Karpas-422 (cell line): ENCODE results near the gene ZFHX2. TPM values are rescaled to one million over a fixed set of nuclear protein-coding genes. Genes with fewer than 3 reads are reported as not detected.
A peak's percentile ranks its signal among the peaks of the same experiment; 100 is the strongest.

Experiments used
- DNase-seq: peaks from one replicate; pipeline ENCODE4 v3.0.0-alpha.2; 2015
- H2AFZ ChIP-seq: fragments of 200-600 bp; sonication (generic); 2 replicates; pipeline ENCODE4 v1.6.1; 2014; ENCODE audit warnings: antibody characterized with exemption, low read length, mixed read lengths
- H3K27ac ChIP-seq: fragments of 200-600 bp; sonication (generic); 2 replicates; pipeline ENCODE4 v1.5.1; 2014; ENCODE audit warnings: mild to moderate bottlenecking, low read length, moderate library complexity
- H3K27me3 ChIP-seq: fragments of 200-600 bp; sonication (generic); 2 replicates; pipeline ENCODE4 v1.6.1; 2014; ENCODE audit warnings: low read length, mixed read lengths
- H3K36me3 ChIP-seq: fragments of 200-600 bp; sonication (generic); 2 replicates; pipeline ENCODE4 v1.6.1; 2014; ENCODE audit warnings: low read length, mixed read lengths; ENCODE audit not compliant: insufficient read depth
- H3K4me1 ChIP-seq: fragments of 200-600 bp; sonication (generic); 2 replicates; pipeline ENCODE4 v1.6.1; 2014; ENCODE audit warnings: mild to moderate bottlenecking, low read length, mixed read lengths
- H3K4me2 ChIP-seq: fragments of 200-600 bp; sonication (generic); 2 replicates; pipeline ENCODE4 v1.6.1; 2014; ENCODE audit warnings: low read length, low read depth, mild to moderate bottlenecking; ENCODE audit not compliant: poor library complexity, severe bottlenecking
- H3K4me3 ChIP-seq: fragments of 200-600 bp; sonication (generic); 2 replicates; pipeline ENCODE4 v1.5.1; 2014; ENCODE audit warnings: mild to moderate bottlenecking, antibody characterized with exemption, low read length, mixed read lengths
- H3K79me2 ChIP-seq: fragments of 200-600 bp; sonication (generic); 2 replicates; pipeline ENCODE4 v1.6.1; 2014; ENCODE audit warnings: mild to moderate bottlenecking, low read length, mixed read lengths
- H3K9ac ChIP-seq: fragments of 200-600 bp; sonication (generic); 2 replicates; pipeline ENCODE4 v1.6.0; 2014; ENCODE audit warnings: low read length
- H3K9me2 ChIP-seq: fragments of 200-600 bp; sonication (generic), shearing (Covaris generic); replicated peaks from 2 replicates; pipeline ENCODE4 v1.6.0; 2014; ENCODE audit warnings: mild to moderate bottlenecking, low read length, moderate library complexity; ENCODE audit not compliant: insufficient read depth
- H3K9me3 ChIP-seq: fragments of 300-700, 200-600 bp; sonication (generic); 2 replicates; pipeline ENCODE4 v1.6.1; 2014; ENCODE audit warnings: low read length, mixed read lengths
- H4K20me1 ChIP-seq: fragments of 200-600 bp; sonication (generic); 2 replicates; pipeline ENCODE4 v1.6.1; 2014; ENCODE audit warnings: mild to moderate bottlenecking, antibody characterized with exemption, low read length, low read depth; ENCODE audit not compliant: insufficient read depth
- total RNA-seq: library from RNA; depleted of rRNA; stranded (reverse); fragments of >200 nt; shearing (Covaris generic); gene quantifications from 2 replicates; pipeline ENCODE4 v1.2.3, GENCODE V29; 2014; ENCODE audit warnings: low replicate concordance

ZFHX2 gene
- total RNA-seq, 1 experiment from 2014 or later: 0.07 TPM

DNA sequence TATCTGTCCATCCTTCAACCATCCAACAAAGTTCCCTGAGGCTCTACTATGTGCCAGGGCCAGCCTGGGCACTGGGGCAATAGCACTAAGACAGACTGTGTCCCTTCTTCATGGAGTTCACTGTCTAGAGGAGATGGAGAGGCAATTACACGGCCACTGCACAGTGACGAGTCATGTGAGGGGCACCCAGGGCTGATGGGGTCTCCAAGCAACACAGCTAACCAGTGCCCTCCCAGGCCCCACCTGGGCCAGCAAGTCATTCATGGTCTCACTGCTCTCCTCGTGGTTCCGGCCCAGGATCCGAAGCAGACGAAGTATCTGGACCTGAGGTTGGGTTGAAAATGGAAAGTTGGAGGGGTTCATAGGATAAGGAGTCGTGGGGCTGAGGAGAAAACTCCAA, 13.3 kb upstream of the ZFHX2 start:
- Histone ChIP-seq H3K4me3 (no peak overlapping the region), H3K9me3 (no peaks in the 10 kb centered on the region), H3K79me2 (peaks cover 24% of the 10 kb centered on the region), H3K4me2 (no peak overlapping the region), H3K4me1 (peaks cover 32% of the 10 kb centered on the region), H3K9me2 (no peaks in the 10 kb centered on the region), H3K9ac (no peak overlapping the region), H4K20me1 (no peaks in the 10 kb centered on the region; the same call in 1 of the 2 replicates), H3K27me3 (no peaks in the 10 kb centered on the region), H3K36me3 (peaks cover 36% of the 10 kb centered on the region; the same call in 1 of the 2 replicates), H2AFZ (no peak overlapping the region), H3K27ac (no peak overlapping the region)
- DNase-seq: no peak

DNA sequence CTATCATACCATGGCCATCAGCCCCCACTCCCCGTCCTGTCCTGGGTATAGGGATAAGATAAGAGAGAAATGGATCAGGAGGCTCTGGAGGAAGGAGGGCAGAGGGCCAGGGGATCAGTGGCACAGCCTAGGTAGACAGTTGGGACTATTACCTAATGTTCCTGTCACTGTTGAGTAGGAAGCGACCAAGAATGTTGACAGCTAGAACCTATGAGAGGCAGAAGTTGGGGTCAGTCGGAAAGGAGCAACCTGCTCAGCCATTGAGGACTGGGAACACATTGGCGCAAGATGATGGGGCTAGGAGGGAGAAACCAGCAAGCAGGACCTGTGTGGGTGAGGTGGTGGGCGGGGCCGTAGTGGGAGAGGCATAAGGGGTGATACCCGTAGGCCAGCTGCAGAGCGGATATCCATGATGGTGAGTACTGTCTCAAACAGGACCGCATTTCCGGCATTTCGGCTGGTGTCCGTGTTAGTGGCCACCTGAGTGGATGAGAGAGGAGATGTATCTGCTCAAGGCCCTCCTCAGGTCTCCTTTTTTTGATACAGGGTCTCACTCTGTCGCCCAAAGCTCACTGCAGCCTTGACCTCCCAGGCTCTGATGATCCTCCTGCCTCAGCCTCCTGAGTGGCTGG, 12.7 kb upstream of the ZFHX2 start:
- Histone ChIP-seq H3K36me3 (peaks cover 40% of the 10 kb centered on the region; the same call in 1 of the 2 replicates), H3K79me2 (peaks cover 28% of the 10 kb centered on the region), H3K9ac (no peak overlapping the region), H3K27ac (no peak overlapping the region), H3K9me3 (no peaks in the 10 kb centered on the region), H3K4me3 (no peak overlapping the region), H4K20me1 (peaks cover 1% of the 10 kb centered on the region), H3K4me1 (peaks cover 27% of the 10 kb centered on the region), H3K9me2 (no peaks in the 10 kb centered on the region), H2AFZ (no peak overlapping the region), H3K4me2 (no peak overlapping the region), H3K27me3 (no peaks in the 10 kb centered on the region)
- DNase-seq: no peak

DNA sequence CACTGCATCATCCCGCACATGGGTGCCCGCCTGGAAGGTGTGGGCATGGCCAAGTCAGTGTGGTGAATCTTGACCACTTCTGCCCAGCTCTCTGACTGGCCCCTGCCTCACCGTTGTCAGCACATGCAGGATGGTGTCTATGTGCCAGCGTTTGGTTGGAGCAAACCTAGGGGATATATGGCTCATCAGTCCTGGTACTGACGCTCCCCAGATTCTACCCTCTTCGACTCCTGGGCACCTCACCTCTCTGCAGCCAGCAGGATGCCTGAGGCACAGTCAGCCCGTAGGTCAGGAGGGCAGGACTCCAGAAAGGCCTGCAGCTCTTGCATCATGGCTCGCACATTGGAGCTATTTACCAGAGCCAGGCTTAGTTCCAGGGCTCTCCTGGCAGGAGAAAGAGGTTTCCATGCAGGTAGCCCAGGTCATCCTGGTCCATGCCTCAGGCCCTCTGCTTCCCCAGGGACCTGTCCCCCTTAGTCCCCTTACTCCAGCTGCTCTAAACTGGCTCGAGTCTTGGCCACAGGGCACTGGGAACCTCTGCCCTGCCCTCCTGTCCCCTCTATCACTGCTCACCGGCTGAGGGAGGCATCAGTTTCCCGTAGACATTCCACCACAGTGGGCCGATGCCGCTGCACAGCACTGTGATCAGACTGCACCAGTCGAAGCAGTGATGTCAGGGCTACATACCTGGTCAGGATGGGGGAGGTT, 12.1 kb upstream of the ZFHX2 start:
- H3K4me2 ChIP-seq: no peak overlapping the region
- no peak overlapping the region for H3K9ac ChIP-seq
- no peak overlapping the region for H3K4me3 ChIP-seq
- peaks cover 6% of the 10 kb centered on the region for H4K20me1 ChIP-seq
- H3K9me3 ChIP-seq: no peaks in the 10 kb centered on the region
- no peak for DNase-seq
- H3K9me2 ChIP-seq: no peaks in the 10 kb centered on the region
- H3K27ac ChIP-seq: no peak overlapping the region
- H2AFZ ChIP-seq: no peak overlapping the region
- H3K79me2 ChIP-seq: peaks cover 35% of the 10 kb centered on the region
- H3K27me3 ChIP-seq: no peaks in the 10 kb centered on the region
- H3K4me1 ChIP-seq: peaks cover 25% of the 10 kb centered on the region
- H3K36me3 ChIP-seq: peaks cover 46% of the 10 kb centered on the region; the same call in 1 of the 2 replicates

DNA sequence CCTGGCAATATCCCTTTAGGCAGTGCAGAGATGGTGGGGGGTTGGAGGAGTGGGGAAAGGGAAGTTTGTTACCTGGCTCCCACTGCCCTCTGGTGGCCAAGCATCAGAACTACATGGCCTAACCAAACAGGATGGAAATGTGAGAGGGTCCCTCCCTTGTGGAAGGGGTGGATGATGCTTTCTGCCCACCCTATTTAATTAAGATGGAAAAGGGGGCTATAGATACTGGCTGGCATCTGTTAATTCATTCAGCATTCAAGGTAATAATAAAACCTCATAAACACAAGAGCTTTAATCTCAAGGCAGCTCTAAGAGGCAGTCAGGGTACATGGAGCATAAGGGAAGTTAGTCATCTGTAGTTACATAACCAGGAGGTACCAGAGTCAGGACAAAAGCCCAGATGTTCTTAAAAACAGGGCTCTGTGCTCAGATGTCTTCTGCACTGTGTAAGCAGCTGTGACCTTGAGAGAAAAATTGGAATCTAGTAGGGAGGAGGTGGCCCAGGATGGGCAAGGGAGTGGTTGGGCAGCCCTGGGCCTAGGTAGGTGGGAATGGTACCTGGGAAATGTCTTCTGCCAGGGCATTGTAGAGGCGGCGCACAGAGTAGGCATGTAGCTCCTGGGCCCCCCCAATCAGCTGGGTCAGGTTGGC, 11.4 kb upstream of the ZFHX2 start:
- H2AFZ ChIP-seq: no peak overlapping the region
- H3K4me2 ChIP-seq: no peak overlapping the region
- H3K79me2 ChIP-seq: peaks cover 36% of the 10 kb centered on the region
- H3K27ac ChIP-seq: no peak overlapping the region
- peak; percentile 88 for DNase-seq
- no peaks in the 10 kb centered on the region for H3K27me3 ChIP-seq
- peaks cover 53% of the 10 kb centered on the region for H3K36me3 ChIP-seq
- H3K9me3 ChIP-seq: no peaks in the 10 kb centered on the region
- H3K9me2 ChIP-seq: no peaks in the 10 kb centered on the region
- no peak overlapping the region for H3K4me3 ChIP-seq
- peaks cover 6% of the 10 kb centered on the region for H4K20me1 ChIP-seq
- H3K4me1 ChIP-seq: peaks cover 25% of the 10 kb centered on the region
- no peak overlapping the region for H3K9ac ChIP-seq

DNA sequence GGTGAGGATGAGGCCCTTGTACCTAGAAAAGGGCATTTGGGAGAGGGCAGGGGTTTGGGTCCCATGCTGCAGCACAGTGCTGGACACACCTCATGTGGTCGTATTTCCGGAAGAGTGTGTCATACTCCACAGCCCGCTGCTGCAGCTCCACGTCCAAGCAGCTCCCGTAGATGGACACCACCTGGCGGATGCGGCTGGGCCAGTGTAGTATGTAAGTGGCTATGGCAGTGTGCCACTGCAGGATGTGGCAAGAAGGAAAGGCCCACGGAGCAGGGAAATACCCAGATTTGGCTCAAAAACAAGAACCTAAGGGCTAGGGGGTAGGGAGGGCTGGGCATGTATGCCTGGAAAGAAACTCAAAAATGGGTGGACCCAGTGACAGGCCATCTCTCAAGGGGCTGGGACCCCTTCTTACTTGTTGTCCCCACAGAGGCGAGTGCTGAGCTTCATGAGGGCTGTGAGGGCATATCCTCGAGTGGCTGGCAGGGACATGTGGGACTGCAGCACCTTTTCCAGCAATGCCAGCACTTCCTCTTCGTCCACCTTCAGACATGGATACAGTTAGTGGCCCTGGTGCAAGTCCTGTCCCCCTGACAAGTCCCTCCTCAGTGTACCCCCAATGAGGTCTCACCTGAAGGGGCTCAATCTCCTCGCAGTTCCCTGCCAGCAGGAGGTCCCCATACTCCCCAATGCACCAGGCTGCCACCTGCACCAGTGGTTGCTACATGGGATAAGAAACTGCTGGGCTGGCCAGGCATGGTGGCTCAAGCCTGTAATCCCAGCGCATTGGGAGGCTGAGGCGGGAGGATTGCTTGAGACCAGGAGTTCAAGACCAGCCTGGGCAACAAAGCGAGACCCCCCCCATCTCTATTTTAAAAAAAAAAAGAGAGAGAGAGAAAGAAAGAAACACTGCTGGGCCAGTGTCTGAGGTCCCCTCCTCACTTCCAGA, 10.6 kb upstream of the ZFHX2 start:
- H3K9me3 ChIP-seq: no peaks in the 10 kb centered on the region
- H3K4me1 ChIP-seq: peaks cover 30% of the 10 kb centered on the region
- H3K27me3 ChIP-seq: no peaks in the 10 kb centered on the region
- no peak overlapping the region for H3K4me2 ChIP-seq
- H3K9ac ChIP-seq: no peak overlapping the region
- peaks cover 56% of the 10 kb centered on the region for H3K36me3 ChIP-seq
- no peak overlapping the region for H2AFZ ChIP-seq
- H3K79me2 ChIP-seq: peaks cover 42% of the 10 kb centered on the region
- DNase-seq: no peak
- no peak overlapping the region for H3K4me3 ChIP-seq
- no peak overlapping the region for H3K27ac ChIP-seq
- H3K9me2 ChIP-seq: no peaks in the 10 kb centered on the region
- H4K20me1 ChIP-seq: peaks cover 6% of the 10 kb centered on the region

DNA sequence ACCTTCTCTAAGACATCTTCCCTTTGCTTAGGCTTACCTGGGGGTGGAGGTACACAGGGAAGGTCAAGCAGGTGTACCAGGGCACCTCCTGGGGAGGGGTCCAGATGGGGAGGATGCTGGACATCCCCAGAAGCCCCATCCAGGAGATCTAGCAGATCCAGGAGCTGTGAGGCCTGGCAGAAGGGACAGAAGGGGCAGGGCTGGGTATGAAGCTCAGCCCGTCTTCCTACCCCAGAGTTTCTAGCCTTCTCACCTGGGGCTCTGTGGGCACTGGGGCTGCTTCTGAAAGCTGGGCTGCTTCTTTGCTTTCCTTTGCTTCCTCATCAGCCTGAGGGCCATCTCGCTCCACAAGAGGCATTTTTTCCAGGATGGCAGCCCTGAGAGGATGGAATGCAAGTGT, 9.7 kb upstream of the ZFHX2 start:
- Histone ChIP-seq H3K27ac (no peak overlapping the region), H3K4me2 (no peak overlapping the region), H3K4me3 (no peak overlapping the region), H3K36me3 (peaks cover 56% of the 10 kb centered on the region), H3K79me2 (peaks cover 42% of the 10 kb centered on the region), H4K20me1 (peaks cover 6% of the 10 kb centered on the region), H3K4me1 (peaks cover 27% of the 10 kb centered on the region), H3K27me3 (no peaks in the 10 kb centered on the region), H3K9me2 (no peaks in the 10 kb centered on the region), H2AFZ (no peak overlapping the region), H3K9me3 (no peaks in the 10 kb centered on the region), H3K9ac (no peak overlapping the region)
- DNase-seq: no peak

DNA sequence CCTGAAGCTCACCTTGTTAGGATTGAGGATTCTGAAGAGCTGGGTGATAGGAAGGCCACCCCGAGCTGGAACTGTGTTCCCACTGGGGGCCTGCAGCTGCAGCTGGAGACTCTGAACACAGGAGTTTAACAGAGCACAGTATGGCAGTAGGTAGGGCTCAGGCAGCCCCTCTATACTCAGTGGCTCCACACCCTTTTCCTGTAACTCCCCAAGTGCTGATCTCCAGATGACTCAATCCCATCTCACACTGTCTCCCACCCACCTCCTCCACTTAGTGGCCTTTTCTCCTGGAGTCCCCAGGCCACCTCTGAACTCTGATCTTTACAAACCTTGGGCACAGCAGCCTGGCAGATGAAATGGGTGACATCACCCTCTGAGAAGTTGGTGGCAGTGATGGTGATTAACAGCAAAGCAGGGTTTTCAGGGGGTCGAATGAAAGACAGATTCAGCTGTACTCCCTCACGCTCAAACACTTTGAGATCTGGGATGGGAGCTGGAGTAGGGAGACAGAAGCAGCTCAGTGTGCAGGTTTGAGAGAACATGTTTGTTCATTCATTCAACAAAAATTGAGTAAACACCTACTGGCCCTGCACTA, 8.5 kb upstream of the ZFHX2 start:
- H3K4me2 ChIP-seq: no peak overlapping the region
- H2AFZ ChIP-seq: no peak overlapping the region
- no peak for DNase-seq
- no peak overlapping the region for H3K4me3 ChIP-seq
- H3K9me3 ChIP-seq: no peaks in the 10 kb centered on the region
- H3K27ac ChIP-seq: no peak overlapping the region
- H4K20me1 ChIP-seq: peaks cover 6% of the 10 kb centered on the region
- H3K9me2 ChIP-seq: no peaks in the 10 kb centered on the region
- peaks cover 28% of the 10 kb centered on the region for H3K4me1 ChIP-seq
- H3K79me2 ChIP-seq: peaks cover 36% of the 10 kb centered on the region
- peaks cover 45% of the 10 kb centered on the region for H3K36me3 ChIP-seq
- H3K27me3 ChIP-seq: no peaks in the 10 kb centered on the region
- no peak overlapping the region for H3K9ac ChIP-seq
